ENCODE data around the gene ELF4.

GRCh38 chrX:130159776-130160175, 49.5 kb upstream of the ELF4 start:
- TF ChIP-seq CTCF (IDR thresholded peaks at IDR 0.05; ENCODE audit: low read depth, low read length) (no peak), POLR2A (IDR thresholded peaks at IDR 0.05; ENCODE audit: extremely low read depth, insufficient read length) (no peak), MAX (IDR thresholded peaks at IDR 0.05; ENCODE audit: low read depth, low read length) (no peak)

All from NB4 (cell line).